HEK293 (cell line): Measurements from ENCODE around the gene ATP2A3.

ENCODE experiments used
- CTCF ChIA-PET: fragments of 350-600 bp; formaldehyde crosslinking; extraction: SDS; loops from one replicate; lab custom pipeline; 2021; ENCODE audit warnings: antibody characterized with exemption; lab: Yijun Ruan, JAX
- POLR2A ChIA-PET: fragments of 300-600 bp; formaldehyde crosslinking; extraction: SDS; loops from one replicate; lab custom pipeline; 2020; ENCODE audit warnings: antibody characterized with exemption, inconsistent platforms; lab: Yijun Ruan, JAX
- H3K27ac ChIP-seq: fragments of 200-500 bp; sonication (Bioruptor generic); 2 replicates; pipeline ENCODE4 v1.5.1; 2014; ENCODE audit warnings: low read depth, low read length, control low read depth, inconsistent platforms; ENCODE audit errors: extremely low read depth
- H3K36me3 ChIP-seq, 2 experiments: fragments of 200-500 bp in 1 of 2; sonication (Bioruptor generic) in 1 of 2; 1 replicate in 1 of 2; 2 replicates in 1 of 2; pipeline ENCODE4 v1.5.1; 2014 to 2017; ENCODE audit warnings: inconsistent platforms in 2 of 2, low read length in 2 of 2; ENCODE audit not compliant: control insufficient read depth in 2 of 2, insufficient read depth in 1 of 2
- H3K4me1 ChIP-seq: fragments of 200-500 bp; sonication (Bioruptor generic); 2 replicates; pipeline ENCODE4 v1.5.1; 2014; ENCODE audit warnings: mild to moderate bottlenecking, low read length, inconsistent platforms; ENCODE audit not compliant: control insufficient read depth, insufficient read depth
- H3K4me3 ChIP-seq: 2 replicates; pipeline ENCODE4 v1.5.1; 2011; ENCODE audit warnings: low read depth, mild to moderate bottlenecking, control low read depth, low read length, moderate library complexity
- H3K9me3 ChIP-seq: fragments of 200-500 bp; sonication (Bioruptor generic); 2 replicates; pipeline ENCODE4 v1.5.1; 2014; ENCODE audit warnings: low read depth, low read length, inconsistent platforms; ENCODE audit not compliant: control insufficient read depth, insufficient read depth
- GLI2 ChIP-seq: fragments of 450-650 bp; formaldehyde crosslinking; IDR thresholded peaks from 2 replicates; pipeline ENCODE4; 2017; ENCODE audit warnings: missing biosample characterization, missing genetic modification characterization, low read depth, borderline replicate concordance
- HIC1 ChIP-seq: fragments of 450-650 bp; formaldehyde crosslinking; IDR thresholded peaks from 2 replicates; pipeline ENCODE4 v1.5.1; 2016; ENCODE audit warnings: missing biosample characterization, missing genetic modification characterization
- KLF7 ChIP-seq: fragments of 450-650 bp; formaldehyde crosslinking; IDR thresholded peaks from 2 replicates; pipeline ENCODE4 v1.5.1; 2016; ENCODE audit warnings: missing biosample characterization, missing genetic modification characterization, borderline replicate concordance
- MYNN ChIP-seq: fragments of 450-650 bp; formaldehyde crosslinking; IDR thresholded peaks from 2 replicates; pipeline ENCODE4 v1.5.1; 2016; ENCODE audit warnings: missing biosample characterization, missing genetic modification characterization, borderline replicate concordance
- OSR2 ChIP-seq: fragments of 450-650 bp; formaldehyde crosslinking; IDR thresholded peaks from 2 replicates; pipeline ENCODE4 v1.5.1; 2016; ENCODE audit warnings: missing biosample characterization, missing genetic modification characterization
- PATZ1 ChIP-seq: fragments of 450-650 bp; formaldehyde crosslinking; IDR thresholded peaks from 2 replicates; pipeline ENCODE4 v1.5.1; 2016; ENCODE audit warnings: missing biosample characterization, missing genetic modification characterization
- PRDM4 ChIP-seq: fragments of 450-650 bp; formaldehyde crosslinking; IDR thresholded peaks from 2 replicates; pipeline ENCODE4 v1.5.1; 2017; ENCODE audit warnings: missing biosample characterization, missing genetic modification characterization
- SALL2 ChIP-seq: fragments of 450-650 bp; formaldehyde crosslinking; IDR thresholded peaks from 2 replicates; pipeline ENCODE4 v1.5.0; 2017; ENCODE audit warnings: missing biosample characterization, mild to moderate bottlenecking, missing genetic modification characterization, borderline replicate concordance
- SP3 ChIP-seq: fragments of 450-650 bp; formaldehyde crosslinking; IDR thresholded peaks from 2 replicates; pipeline ENCODE4 v1.5.1; 2016; ENCODE audit warnings: missing biosample characterization, missing genetic modification characterization
- YY1 ChIP-seq: fragments of 450-650 bp; formaldehyde crosslinking; IDR thresholded peaks from 2 replicates; pipeline ENCODE4 v1.5.1; 2018; ENCODE audit warnings: missing biosample characterization, missing genetic modification characterization
- YY2 ChIP-seq: fragments of 450-650 bp; formaldehyde crosslinking; IDR thresholded peaks from 2 replicates; pipeline ENCODE4 v1.5.1; 2016; ENCODE audit warnings: missing biosample characterization, missing genetic modification characterization
- ZBTB8A ChIP-seq: fragments of 450-650 bp; formaldehyde crosslinking; IDR thresholded peaks from 2 replicates; pipeline ENCODE4 v1.5.1; 2016; ENCODE audit warnings: missing biosample characterization, missing genetic modification characterization
- ZEB2 ChIP-seq: fragments of 450-650 bp; formaldehyde crosslinking; IDR thresholded peaks from 2 replicates; pipeline ENCODE4 v1.5.1; 2016; ENCODE audit warnings: missing biosample characterization, missing genetic modification characterization
- ZFHX2 ChIP-seq: fragments of 450-650 bp; formaldehyde crosslinking; conservative IDR thresholded peaks from 2 replicates; pipeline ENCODE4 v1.5.1; 2016; ENCODE audit warnings: missing biosample characterization, missing genetic modification characterization
- ZFP3 ChIP-seq: fragments of 450-650 bp; formaldehyde crosslinking; IDR thresholded peaks from 2 replicates; pipeline ENCODE4 v1.5.1; 2016; ENCODE audit warnings: low read depth, missing biosample characterization, missing genetic modification characterization
- ZFP69B ChIP-seq: fragments of 450-650 bp; formaldehyde crosslinking; IDR thresholded peaks from 2 replicates; pipeline ENCODE4 v1.5.1; 2016; ENCODE audit warnings: missing biosample characterization, missing genetic modification characterization
- ZNF121 ChIP-seq: fragments of 450-650 bp; formaldehyde crosslinking; IDR thresholded peaks from 2 replicates; pipeline ENCODE4 v1.5.1; 2016; ENCODE audit warnings: missing biosample characterization, missing genetic modification characterization
- ZNF169 ChIP-seq: fragments of 450-650 bp; formaldehyde crosslinking; IDR thresholded peaks from 2 replicates; pipeline ENCODE4 v1.5.1; 2016; ENCODE audit warnings: missing biosample characterization, missing genetic modification characterization
- ZNF221 ChIP-seq: fragments of 450-650 bp; formaldehyde crosslinking; IDR thresholded peaks from 2 replicates; pipeline ENCODE4 v1.5.1; 2017; ENCODE audit warnings: missing biosample characterization, missing genetic modification characterization, borderline replicate concordance
- ZNF24 ChIP-seq: fragments of 450-650 bp; formaldehyde crosslinking; IDR thresholded peaks from 2 replicates; pipeline ENCODE4 v1.5.1; 2016; ENCODE audit warnings: missing biosample characterization, missing genetic modification characterization
- ZNF37A ChIP-seq: fragments of 450-650 bp; IDR thresholded peaks from 2 replicates; pipeline ENCODE4 v1.5.1; 2018; ENCODE audit warnings: missing biosample characterization, missing genetic modification characterization
- ZNF398 ChIP-seq: fragments of 450-650 bp; formaldehyde crosslinking; IDR thresholded peaks from 2 replicates; pipeline ENCODE4 v1.5.1; 2017; ENCODE audit warnings: missing biosample characterization, missing genetic modification characterization
- ZNF423 ChIP-seq: fragments of 450-650 bp; formaldehyde crosslinking; IDR thresholded peaks from 2 replicates; pipeline ENCODE4 v1.5.1; 2016; ENCODE audit warnings: missing biosample characterization, missing genetic modification characterization
- ZNF555 ChIP-seq: fragments of 450-650 bp; formaldehyde crosslinking; conservative IDR thresholded peaks from 2 replicates; pipeline ENCODE4 v1.5.1; 2017; ENCODE audit warnings: missing biosample characterization, mild to moderate bottlenecking, missing genetic modification characterization, inconsistent platforms
- ZNF560 ChIP-seq: fragments of 450-650 bp; formaldehyde crosslinking; IDR thresholded peaks from 2 replicates; pipeline ENCODE4 v1.5.1; 2017; ENCODE audit warnings: missing biosample characterization, missing genetic modification characterization, borderline replicate concordance
- ZNF585B ChIP-seq: fragments of 450-650 bp; formaldehyde crosslinking; IDR thresholded peaks from 2 replicates; pipeline ENCODE4 v1.5.1; 2016; ENCODE audit warnings: missing biosample characterization, missing genetic modification characterization
- ZNF596 ChIP-seq: fragments of 450-650 bp; IDR thresholded peaks from 2 replicates; pipeline ENCODE4 v1.5.0; 2018; ENCODE audit warnings: missing biosample characterization, mild to moderate bottlenecking, missing genetic modification characterization, moderate library complexity
- ZNF600 ChIP-seq: fragments of 450-650 bp; formaldehyde crosslinking; IDR thresholded peaks from 2 replicates; pipeline ENCODE4 v1.5.1; 2016; ENCODE audit warnings: missing biosample characterization, missing genetic modification characterization
- ZNF785 ChIP-seq: fragments of 450-650 bp; formaldehyde crosslinking; IDR thresholded peaks from 2 replicates; pipeline ENCODE4 v1.5.1; 2016; ENCODE audit warnings: missing biosample characterization, missing genetic modification characterization

ATP2A3 gene

GRCh38 chr17:3953542-3953941 is 10.7 kb downstream of the ATP2A3 start:
- POLR2A ChIA-PET, result no interaction called here
- Histone ChIP-seq H3K9me3 (no peaks in the 10 kb centered on the region), H3K27ac (no peak overlapping the region), H3K36me3 (no peaks in the 10 kb centered on the region), H3K4me1 (no peaks in the 10 kb centered on the region), H3K4me3 (no peak overlapping the region)
- CTCF ChIA-PET, result interaction anchor here (1.9 kb wide), 1 partner anchor 40 kb away, joined by 6 read pairs; no protein-coding TSS in a partner anchor
- no peak for TF ChIP-seq MYNN
- no peak for TF ChIP-seq OSR2
- TF ChIP-seq ZNF785 (tag by site-specific recombination), result no peak
- no peak for TF ChIP-seq GLI2 (tag by site-specific recombination)
- TF ChIP-seq ZNF398 (tag by site-specific recombination), result no peak
- no peak for TF ChIP-seq ZNF221 (tag by site-specific recombination)
- no peak for TF ChIP-seq ZNF423 (tag by site-specific recombination)
- no peak for TF ChIP-seq PATZ1 (tag by site-specific recombination)
- TF ChIP-seq SP3, result no peak
- TF ChIP-seq SALL2 (tag by site-specific recombination), result no peak
- no peak for TF ChIP-seq HIC1 (tag by site-specific recombination)
- no peak for TF ChIP-seq ZNF596 (tag by site-specific recombination)
- no peak for TF ChIP-seq ZNF585B (tag by site-specific recombination)
- TF ChIP-seq ZNF560 (tag by site-specific recombination), result no peak
- TF ChIP-seq PRDM4, result no peak
- TF ChIP-seq ZEB2 (tag by site-specific recombination), result no peak
- no peak for TF ChIP-seq ZFP69B
- no peak for TF ChIP-seq ZFP3

GRCh38 chr17:3952186-3952585 is 12.1 kb downstream of the ATP2A3 start:
- ChIA-PET CTCF (interaction anchor here (0.6 to 1.9 kb wide), 2 partner anchors 18 to 38 kb away, joined by 4 to 6 read pairs; no protein-coding TSS in a partner anchor), POLR2A (no interaction called here)
- Histone ChIP-seq H3K9me3 (no peaks in the 10 kb centered on the region), H3K36me3 (no peaks in the 10 kb centered on the region), H3K27ac (no peak overlapping the region), H3K4me3 (no peak overlapping the region), H3K4me1 (no peaks in the 10 kb centered on the region)
- TF ChIP-seq YY1 (tag by site-specific recombination) (no peak), ZNF600 (tag by site-specific recombination) (no peak), YY2 (tag by site-specific recombination) (no peak), ZNF555 (tag by site-specific recombination) (no peak), ZNF121 (no peak), ZNF24 (no peak), ZNF37A (tag by site-specific recombination) (no peak), ZNF169 (no peak), KLF7 (tag by site-specific recombination) (no peak), ZBTB8A (tag by site-specific recombination) (no peak), ZFHX2 (no peak)
